PFSK-1 (cell line): ENCODE measurements around the gene AQP1.

Experiments used
- FOXP2 ChIP-seq: optimal IDR thresholded peaks from 2 replicates; pipeline ENCODE3; 2011; ENCODE audit warnings: borderline replicate concordance, control low read depth, inconsistent platforms; ENCODE audit not compliant: insufficient read depth; ENCODE audit errors: extremely low read length, extremely low read depth
- TAF1 ChIP-seq: IDR thresholded peaks from 2 replicates; pipeline ENCODE4 v1.6.1; 2012; ENCODE audit warnings: low read length, control low read depth, borderline replicate concordance; ENCODE audit not compliant: insufficient read depth

GRCh38 chr7:30898411-30898810, 13.2 kb upstream of the AQP1 start:
- TF ChIP-seq FOXP2 (no peak), TAF1 (no peak)
